SK-N-SH treated with all-trans-retinoic acid at 6 μM for 48 hours (cell line): ENCODE data around the gene DNAH14.

Experiments used
- ATAC-seq: fragments of 200-7000 bp; cut with Tn5 transposase; 3 replicates; pipeline ENCODE4 v1.9.1; 2020; ENCODE audit warnings: mild to moderate bottlenecking, moderate library complexity
- ARNTL ChIP-seq: fragments of 450-650 bp; formaldehyde crosslinking; IDR thresholded peaks from 2 replicates; pipeline ENCODE4 v1.5.0; 2020; ENCODE audit warnings: low read depth, mild to moderate bottlenecking, moderate library complexity, borderline replicate concordance
- BACH2 ChIP-seq: fragments of 250-450 bp; sonication (Bioruptor Pico); IDR thresholded peaks from 2 replicates; pipeline ENCODE4 v1.9.0; 2021; ENCODE audit warnings: mild to moderate bottlenecking, borderline replicate concordance
- CSDC2 ChIP-seq: fragments of 250-450 bp; sonication (Bioruptor Pico); IDR thresholded peaks from 2 replicates; pipeline ENCODE4 v1.5.0; 2020; ENCODE audit warnings: mild to moderate bottlenecking, moderate library complexity
- ESRRG ChIP-seq: fragments of 250-450 bp; sonication (Bioruptor Pico); IDR thresholded peaks from 2 replicates; pipeline ENCODE4 v1.6.1; 2021; ENCODE audit warnings: mild to moderate bottlenecking
- ISL1 ChIP-seq: fragments of 250-450 bp; sonication (Bioruptor Pico); IDR thresholded peaks from 2 replicates; pipeline ENCODE4 v2.1.2; 2022; ENCODE audit warnings: mild to moderate bottlenecking, moderate library complexity
- OSR1 ChIP-seq: fragments of 250-450 bp; sonication (Bioruptor Pico); IDR thresholded peaks from 2 replicates; pipeline ENCODE4 v1.8.0; 2022; ENCODE audit warnings: moderate library complexity, mild to moderate bottlenecking, inconsistent platforms
- PPARA ChIP-seq: fragments of 250-450 bp; sonication (Bioruptor Pico); IDR thresholded peaks from 2 replicates; pipeline ENCODE4 v1.5.0; 2020; ENCODE audit warnings: mild to moderate bottlenecking, borderline replicate concordance
- RARB ChIP-seq: fragments of 250-450 bp; sonication (Bioruptor Pico); IDR thresholded peaks from 2 replicates; pipeline ENCODE4 v1.8.0; 2021; ENCODE audit warnings: mild to moderate bottlenecking, moderate library complexity
- SNAI2 ChIP-seq: fragments of 250-450 bp; sonication (Bioruptor Pico); IDR thresholded peaks from 2 replicates; pipeline ENCODE4 v1.5.0; 2020; ENCODE audit warnings: mild to moderate bottlenecking, moderate library complexity
- TCF4 ChIP-seq: fragments of 250-450 bp; sonication (Bioruptor Pico); IDR thresholded peaks from 2 replicates; pipeline ENCODE4 v1.8.0; 2021; ENCODE audit warnings: mild to moderate bottlenecking, moderate library complexity, borderline replicate concordance
- TOX ChIP-seq: fragments of 250-450 bp; sonication (Bioruptor Pico); IDR thresholded peaks from 2 replicates; pipeline ENCODE4 v1.8.0; 2021; ENCODE audit warnings: mild to moderate bottlenecking, moderate library complexity, borderline replicate concordance
- ZC3H10 ChIP-seq: fragments of 250-450 bp; sonication (Bioruptor Pico); IDR thresholded peaks from 2 replicates; pipeline ENCODE4 v1.5.1; 2021; ENCODE audit warnings: mild to moderate bottlenecking, moderate library complexity
- ZFP3 ChIP-seq: fragments of 250-450 bp; sonication (Bioruptor Pico); IDR thresholded peaks from 2 replicates; pipeline ENCODE4 v1.5.0; 2020; ENCODE audit warnings: mild to moderate bottlenecking, moderate library complexity
- ZFP30 ChIP-seq: fragments of 450-650 bp; formaldehyde crosslinking; IDR thresholded peaks from 2 replicates; pipeline ENCODE4 v1.5.0; 2022; ENCODE audit warnings: mild to moderate bottlenecking, moderate library complexity
- ZNF565 ChIP-seq: fragments of 450-650 bp; formaldehyde crosslinking; conservative IDR thresholded peaks from 2 replicates; pipeline ENCODE4 v1.5.0; 2020; ENCODE audit warnings: low read depth, mild to moderate bottlenecking, moderate library complexity
- ZNF70 ChIP-seq: fragments of 450-650 bp; formaldehyde crosslinking; IDR thresholded peaks from 2 replicates; pipeline ENCODE4 v1.5.0; 2020; ENCODE audit warnings: mild to moderate bottlenecking, moderate library complexity
- ZNF8 ChIP-seq: fragments of 450-650 bp; formaldehyde crosslinking; IDR thresholded peaks from 2 replicates; pipeline ENCODE4 v1.5.0; 2020; ENCODE audit warnings: mild to moderate bottlenecking, moderate library complexity
- TF ChIP-seq, protein P1 (sequence below): fragments of 250-450 bp; sonication (Bioruptor Pico); IDR thresholded peaks from 2 replicates; pipeline ENCODE4 v1.5.1; 2020; ENCODE audit warnings: low read depth, mild to moderate bottlenecking, moderate library complexity
- TF ChIP-seq, protein P2 (sequence below): fragments of 250-450 bp; sonication (Bioruptor Pico); IDR thresholded peaks from 2 replicates; pipeline ENCODE4 v1.8.0; 2020; ENCODE audit warnings: mild to moderate bottlenecking, moderate library complexity, borderline replicate concordance
- TF ChIP-seq, protein P3 (sequence below): fragments of 250-450 bp; sonication (Bioruptor Pico); IDR thresholded peaks from 2 replicates; pipeline ENCODE4 v1.8.0; 2021; ENCODE audit warnings: low read depth, mild to moderate bottlenecking, moderate library complexity, borderline replicate concordance
- TF ChIP-seq, protein P4 (sequence below): fragments of 250-450 bp; sonication (Bioruptor Pico); IDR thresholded peaks from 2 replicates; pipeline ENCODE4 v1.5.1; 2021; ENCODE audit warnings: mild to moderate bottlenecking, moderate library complexity

Gene DNAH14

DNA sequence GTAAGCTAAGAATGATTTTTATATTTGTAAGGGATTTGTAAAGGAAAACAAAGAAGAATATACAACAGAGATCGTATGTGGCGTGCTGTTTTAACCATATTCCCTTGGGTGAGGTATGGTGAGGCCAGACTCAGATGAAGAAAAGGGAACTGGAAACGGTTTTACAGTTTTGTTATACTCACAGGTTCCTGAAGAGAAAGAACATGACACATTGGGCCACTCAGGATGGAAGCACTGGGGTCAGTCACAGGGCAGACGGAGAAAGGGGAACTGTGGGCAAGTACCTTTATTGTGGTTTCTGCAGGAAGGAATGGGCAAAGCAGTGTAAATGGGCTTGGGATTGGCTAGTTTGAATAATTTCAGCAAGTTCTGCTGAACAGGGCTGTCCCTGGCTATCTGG lies 321.0 kb downstream of the DNAH14 start:
- ATAC-seq, result no peak
- TF ChIP-seq OSR1 (CRISPR knock-in tag) (no peak), ZFP3 (CRISPR knock-in tag) (no peak), PPARA (CRISPR knock-in tag) (no peak), ESRRG (CRISPR knock-in tag) (no peak), ZNF70 (no peak), ARNTL (CRISPR knock-in tag) (no peak), TOX (CRISPR knock-in tag) (no peak), ZFP30 (CRISPR knock-in tag) (no peak), ZNF8 (no peak), ISL1 (CRISPR knock-in tag) (no peak)
- TF ChIP-seq, protein P1, sequence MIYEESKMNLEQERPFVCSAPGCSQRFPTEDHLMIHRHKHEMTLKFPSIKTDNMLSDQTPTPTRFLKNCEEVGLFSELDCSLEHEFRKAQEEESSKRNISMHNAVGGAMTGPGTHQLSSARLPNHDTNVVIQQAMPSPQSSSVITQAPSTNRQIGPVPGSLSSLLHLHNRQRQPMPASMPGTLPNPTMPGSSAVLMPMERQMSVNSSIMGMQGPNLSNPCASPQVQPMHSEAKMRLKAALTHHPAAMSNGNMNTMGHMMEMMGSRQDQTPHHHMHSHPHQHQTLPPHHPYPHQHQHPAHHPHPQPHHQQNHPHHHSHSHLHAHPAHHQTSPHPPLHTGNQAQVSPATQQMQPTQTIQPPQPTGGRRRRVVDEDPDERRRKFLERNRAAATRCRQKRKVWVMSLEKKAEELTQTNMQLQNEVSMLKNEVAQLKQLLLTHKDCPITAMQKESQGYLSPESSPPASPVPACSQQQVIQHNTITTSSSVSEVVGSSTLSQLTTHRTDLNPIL (CRISPR knock-in tag), result no peak
- TF ChIP-seq, protein P2, sequence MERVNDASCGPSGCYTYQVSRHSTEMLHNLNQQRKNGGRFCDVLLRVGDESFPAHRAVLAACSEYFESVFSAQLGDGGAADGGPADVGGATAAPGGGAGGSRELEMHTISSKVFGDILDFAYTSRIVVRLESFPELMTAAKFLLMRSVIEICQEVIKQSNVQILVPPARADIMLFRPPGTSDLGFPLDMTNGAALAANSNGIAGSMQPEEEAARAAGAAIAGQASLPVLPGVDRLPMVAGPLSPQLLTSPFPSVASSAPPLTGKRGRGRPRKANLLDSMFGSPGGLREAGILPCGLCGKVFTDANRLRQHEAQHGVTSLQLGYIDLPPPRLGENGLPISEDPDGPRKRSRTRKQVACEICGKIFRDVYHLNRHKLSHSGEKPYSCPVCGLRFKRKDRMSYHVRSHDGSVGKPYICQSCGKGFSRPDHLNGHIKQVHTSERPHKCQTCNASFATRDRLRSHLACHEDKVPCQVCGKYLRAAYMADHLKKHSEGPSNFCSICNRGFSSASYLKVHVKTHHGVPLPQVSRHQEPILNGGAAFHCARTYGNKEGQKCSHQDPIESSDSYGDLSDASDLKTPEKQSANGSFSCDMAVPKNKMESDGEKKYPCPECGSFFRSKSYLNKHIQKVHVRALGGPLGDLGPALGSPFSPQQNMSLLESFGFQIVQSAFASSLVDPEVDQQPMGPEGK (CRISPR knock-in tag), result no peak
- TF ChIP-seq, protein P3, sequence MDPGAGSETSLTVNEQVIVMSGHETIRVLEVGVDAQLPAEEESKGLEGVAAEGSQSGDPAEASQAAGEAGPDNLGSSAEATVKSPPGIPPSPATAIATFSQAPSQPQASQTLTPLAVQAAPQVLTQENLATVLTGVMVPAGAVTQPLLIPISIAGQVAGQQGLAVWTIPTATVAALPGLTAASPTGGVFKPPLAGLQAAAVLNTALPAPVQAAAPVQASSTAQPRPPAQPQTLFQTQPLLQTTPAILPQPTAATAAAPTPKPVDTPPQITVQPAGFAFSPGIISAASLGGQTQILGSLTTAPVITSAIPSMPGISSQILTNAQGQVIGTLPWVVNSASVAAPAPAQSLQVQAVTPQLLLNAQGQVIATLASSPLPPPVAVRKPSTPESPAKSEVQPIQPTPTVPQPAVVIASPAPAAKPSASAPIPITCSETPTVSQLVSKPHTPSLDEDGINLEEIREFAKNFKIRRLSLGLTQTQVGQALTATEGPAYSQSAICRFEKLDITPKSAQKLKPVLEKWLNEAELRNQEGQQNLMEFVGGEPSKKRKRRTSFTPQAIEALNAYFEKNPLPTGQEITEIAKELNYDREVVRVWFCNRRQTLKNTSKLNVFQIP (CRISPR knock-in tag), result no peak

DNA sequence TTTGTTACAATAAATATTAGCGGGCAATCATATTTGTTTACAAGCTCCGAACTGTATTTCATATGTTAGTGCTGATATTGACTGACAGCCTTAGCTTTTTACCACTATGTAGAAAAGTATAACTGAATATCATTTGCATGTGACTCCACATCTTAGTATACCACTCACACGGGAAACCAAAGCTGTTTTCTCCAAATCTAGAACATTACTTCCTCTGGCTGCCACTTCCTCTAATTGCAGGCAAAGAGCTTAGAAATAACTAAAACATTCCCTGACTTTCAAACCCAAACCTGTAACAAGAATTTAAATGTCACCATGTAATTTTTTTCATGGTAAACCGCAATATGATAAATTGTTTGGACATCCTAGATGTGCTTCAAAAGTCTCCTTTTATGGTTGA lies 323.7 kb downstream of the DNAH14 start:
- ATAC-seq, result no peak
- TF ChIP-seq ZNF8, result no peak
- TF ChIP-seq, protein P3 (CRISPR knock-in tag), result no peak
- no peak for TF ChIP-seq OSR1 (CRISPR knock-in tag)
- no peak for TF ChIP-seq TOX (CRISPR knock-in tag)
- TF ChIP-seq ZFP3 (CRISPR knock-in tag), result no peak
- TF ChIP-seq, protein P2 (CRISPR knock-in tag), result no peak
- TF ChIP-seq TCF4 (CRISPR knock-in tag), result no peak
- no peak for TF ChIP-seq ESRRG (CRISPR knock-in tag)
- no peak for TF ChIP-seq BACH2 (CRISPR knock-in tag)
- TF ChIP-seq SNAI2 (CRISPR knock-in tag), result no peak
- TF ChIP-seq, protein P4, sequence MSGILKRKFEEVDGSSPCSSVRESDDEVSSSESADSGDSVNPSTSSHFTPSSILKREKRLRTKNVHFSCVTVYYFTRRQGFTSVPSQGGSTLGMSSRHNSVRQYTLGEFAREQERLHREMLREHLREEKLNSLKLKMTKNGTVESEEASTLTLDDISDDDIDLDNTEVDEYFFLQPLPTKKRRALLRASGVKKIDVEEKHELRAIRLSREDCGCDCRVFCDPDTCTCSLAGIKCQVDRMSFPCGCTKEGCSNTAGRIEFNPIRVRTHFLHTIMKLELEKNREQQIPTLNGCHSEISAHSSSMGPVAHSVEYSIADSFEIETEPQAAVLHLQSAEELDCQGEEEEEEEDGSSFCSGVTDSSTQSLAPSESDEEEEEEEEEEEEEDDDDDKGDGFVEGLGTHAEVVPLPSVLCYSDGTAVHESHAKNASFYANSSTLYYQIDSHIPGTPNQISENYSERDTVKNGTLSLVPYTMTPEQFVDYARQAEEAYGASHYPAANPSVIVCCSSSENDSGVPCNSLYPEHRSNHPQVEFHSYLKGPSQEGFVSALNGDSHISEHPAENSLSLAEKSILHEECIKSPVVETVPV (CRISPR knock-in tag), result no peak
- no peak for TF ChIP-seq ZNF70
- no peak for TF ChIP-seq ZNF565 (CRISPR knock-in tag)
- TF ChIP-seq, all 23 proteins: peak for 0

DNA sequence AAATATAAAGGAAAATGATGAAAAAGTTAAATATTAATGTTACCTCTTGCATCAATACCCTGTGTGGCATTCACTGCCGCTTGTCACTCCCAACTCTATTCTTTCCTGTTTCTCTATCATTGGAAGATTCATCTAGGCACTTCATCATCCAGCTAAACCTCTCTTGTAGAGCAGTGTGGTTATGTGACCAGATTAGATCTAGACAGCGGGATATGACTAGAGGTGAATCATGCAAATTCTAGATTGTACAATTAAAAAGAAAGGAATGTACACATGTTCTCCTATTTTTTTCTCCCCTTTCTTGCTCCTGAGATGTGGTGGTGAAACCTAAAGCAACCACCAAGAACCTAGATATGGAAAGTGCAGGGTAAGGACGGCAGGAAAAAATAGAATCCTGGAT lies 324.3 kb downstream of the DNAH14 start:
- ATAC-seq, result peak; percentile 41; the same call in 2 of the 3 replicates
- TF ChIP-seq ZNF70 (no peak), ZFP30 (CRISPR knock-in tag) (no peak), SNAI2 (CRISPR knock-in tag) (no peak), RARB (no peak), ZFP3 (CRISPR knock-in tag) (no peak), TCF4 (CRISPR knock-in tag) (no peak), ESRRG (CRISPR knock-in tag) (no peak), ZC3H10 (no peak), TOX (CRISPR knock-in tag) (no peak), ISL1 (CRISPR knock-in tag) (no peak), CSDC2 (CRISPR knock-in tag) (no peak)
- TF ChIP-seq, protein P3 (CRISPR knock-in tag), result no peak
- TF ChIP-seq, protein P4 (CRISPR knock-in tag), result no peak
